ENCODE measurements around the gene MYLK.

DNA sequence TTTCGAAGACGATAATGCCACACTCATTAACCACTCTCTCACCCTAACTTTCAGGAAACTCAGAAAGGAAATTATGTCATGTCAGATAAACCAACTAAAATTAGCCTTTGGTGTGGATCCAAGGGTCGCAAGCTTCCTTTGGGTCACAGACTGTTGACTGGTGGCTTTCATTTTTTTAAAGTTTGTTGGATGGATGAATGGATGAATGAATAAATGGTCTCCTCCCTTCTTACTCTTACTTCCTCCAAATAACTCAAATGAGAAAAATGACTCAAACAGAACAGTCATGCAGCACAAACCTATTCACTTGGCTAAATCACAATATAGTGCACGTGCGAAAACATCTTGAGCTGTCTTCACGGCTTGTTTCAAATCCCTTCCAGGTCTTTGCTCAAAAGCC, 216.3 kb downstream of the MYLK start:
- TF ChIP-seq, protein P1, sequence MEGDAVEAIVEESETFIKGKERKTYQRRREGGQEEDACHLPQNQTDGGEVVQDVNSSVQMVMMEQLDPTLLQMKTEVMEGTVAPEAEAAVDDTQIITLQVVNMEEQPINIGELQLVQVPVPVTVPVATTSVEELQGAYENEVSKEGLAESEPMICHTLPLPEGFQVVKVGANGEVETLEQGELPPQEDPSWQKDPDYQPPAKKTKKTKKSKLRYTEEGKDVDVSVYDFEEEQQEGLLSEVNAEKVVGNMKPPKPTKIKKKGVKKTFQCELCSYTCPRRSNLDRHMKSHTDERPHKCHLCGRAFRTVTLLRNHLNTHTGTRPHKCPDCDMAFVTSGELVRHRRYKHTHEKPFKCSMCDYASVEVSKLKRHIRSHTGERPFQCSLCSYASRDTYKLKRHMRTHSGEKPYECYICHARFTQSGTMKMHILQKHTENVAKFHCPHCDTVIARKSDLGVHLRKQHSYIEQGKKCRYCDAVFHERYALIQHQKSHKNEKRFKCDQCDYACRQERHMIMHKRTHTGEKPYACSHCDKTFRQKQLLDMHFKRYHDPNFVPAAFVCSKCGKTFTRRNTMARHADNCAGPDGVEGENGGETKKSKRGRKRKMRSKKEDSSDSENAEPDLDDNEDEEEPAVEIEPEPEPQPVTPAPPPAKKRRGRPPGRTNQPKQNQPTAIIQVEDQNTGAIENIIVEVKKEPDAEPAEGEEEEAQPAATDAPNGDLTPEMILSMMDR (IDR thresholded peaks at IDR 0.05; ENCODE audit: poor library complexity): no peak
- TF ChIP-seq EZH2 (IDR thresholded peaks at IDR 0.05; ENCODE audit: borderline replicate concordance): no peak
